H1 (cell line): ENCODE results near the gene HOXB7.

Experiments
- CEBPB ChIP-seq: IDR thresholded peaks from 2 replicates; pipeline ENCODE4 v1.6.1; 2012; ENCODE audit warnings: low read depth, low read length
- CTCF ChIP-seq, 3 experiments: IDR thresholded peaks; 1 replicate in 2 of 3; 2 replicates in 1 of 3; pipeline versions ENCODE4 v1.5.1 to v1.6.1; 2011; ENCODE audit warnings: low read length in 3 of 3, mild to moderate bottlenecking in 3 of 3, inconsistent platforms in 2 of 3, low read depth in 1 of 3, moderate library complexity in 1 of 3; ENCODE audit not compliant: insufficient read depth in 1 of 3; ENCODE audit errors: control extremely low read depth in 1 of 3
- EZH2 ChIP-seq: fragments of 200-600 bp; sonication (generic); IDR thresholded peaks from 2 replicates; pipeline ENCODE4 v1.7.1; 2012; ENCODE audit warnings: low read depth, mild to moderate bottlenecking, moderate library complexity, low read length, inconsistent platforms; ENCODE audit not compliant: severe bottlenecking
- GABPA ChIP-seq: IDR thresholded peaks from 2 replicates; pipeline ENCODE4 v1.6.1; 2011; ENCODE audit warnings: mild to moderate bottlenecking, low read length, moderate library complexity, borderline replicate concordance; ENCODE audit not compliant: insufficient read depth
- POLR2AphosphoS5 ChIP-seq: IDR thresholded peaks from 2 replicates; pipeline ENCODE4 v1.6.1; 2011; ENCODE audit warnings: low read depth, low read length
- RAD21 ChIP-seq, 2 experiments: IDR thresholded peaks in 1 of 2; conservative IDR thresholded peaks in 1 of 2; 2 replicates each; pipeline ENCODE4 v1.6.1; 2011; ENCODE audit warnings: low read depth in 2 of 2, low read length in 2 of 2, improper control_type of control experiment in 1 of 2, inconsistent platforms in 1 of 2, mild to moderate bottlenecking in 1 of 2, moderate library complexity in 1 of 2
- RFX5 ChIP-seq: IDR thresholded peaks from 2 replicates; pipeline ENCODE4 v1.6.1; 2011; ENCODE audit warnings: low read depth, low read length, improper control_type of control experiment, borderline replicate concordance
- TCF12 ChIP-seq: IDR thresholded peaks from 2 replicates; pipeline ENCODE4 v1.6.1; 2011; ENCODE audit warnings: low read depth, mild to moderate bottlenecking, low read length

- TF ChIP-seq RFX5: no peak
- TF ChIP-seq EZH2: peak; percentile 85
- no peak for TF ChIP-seq GABPA
- TF ChIP-seq CTCF (IDR thresholded peaks at IDR 0.05; ENCODE audit: control extremely low read depth in 1 of 3, insufficient read depth in 1 of 3, low read depth in 1 of 3, low read length in 3 of 3): no peak
- no peak for TF ChIP-seq TCF12
- TF ChIP-seq CEBPB: no peak
- TF ChIP-seq POLR2AphosphoS5: no peak
- TF ChIP-seq RAD21 (IDR thresholded peaks at IDR 0.05 in 1 of 2, conservative IDR thresholded peaks at IDR 0.05 in 1 of 2; ENCODE audit: low read depth in 2 of 2, low read length in 2 of 2): no peak
Measured at GRCh38 chr17:48575673-48576478, 34.9 kb downstream of the HOXB7 start.
